ENCODE data around the gene PPFIBP2.
A peak's percentile ranks its signal among the peaks of the same experiment; 100 is the strongest.

Gene PPFIBP2

DNA sequence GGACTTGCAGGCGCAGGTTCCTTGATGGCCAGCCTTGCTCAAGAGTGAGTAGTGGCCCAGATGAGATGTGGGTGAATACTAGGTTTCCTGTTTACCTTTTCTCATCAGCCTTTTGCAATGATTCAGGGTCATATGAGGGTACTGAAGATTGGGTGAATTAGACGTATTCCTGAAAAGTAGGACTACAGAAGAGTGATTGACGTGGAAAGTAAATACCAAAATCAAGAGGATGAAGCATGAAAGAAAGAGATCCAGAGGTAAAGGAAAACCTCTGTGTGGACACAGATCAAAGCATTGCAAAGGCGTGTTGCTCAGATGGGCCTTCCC lies 99.6 kb downstream of the PPFIBP2 start:
- DNase-seq (ENCODE audit: low spot score) (no peak), ATAC-seq (ENCODE audit: low read depth) (0 out of 3 replicates have a peak, but pooled peaks have one; percentile 26)
- TF ChIP-seq, protein P1, sequence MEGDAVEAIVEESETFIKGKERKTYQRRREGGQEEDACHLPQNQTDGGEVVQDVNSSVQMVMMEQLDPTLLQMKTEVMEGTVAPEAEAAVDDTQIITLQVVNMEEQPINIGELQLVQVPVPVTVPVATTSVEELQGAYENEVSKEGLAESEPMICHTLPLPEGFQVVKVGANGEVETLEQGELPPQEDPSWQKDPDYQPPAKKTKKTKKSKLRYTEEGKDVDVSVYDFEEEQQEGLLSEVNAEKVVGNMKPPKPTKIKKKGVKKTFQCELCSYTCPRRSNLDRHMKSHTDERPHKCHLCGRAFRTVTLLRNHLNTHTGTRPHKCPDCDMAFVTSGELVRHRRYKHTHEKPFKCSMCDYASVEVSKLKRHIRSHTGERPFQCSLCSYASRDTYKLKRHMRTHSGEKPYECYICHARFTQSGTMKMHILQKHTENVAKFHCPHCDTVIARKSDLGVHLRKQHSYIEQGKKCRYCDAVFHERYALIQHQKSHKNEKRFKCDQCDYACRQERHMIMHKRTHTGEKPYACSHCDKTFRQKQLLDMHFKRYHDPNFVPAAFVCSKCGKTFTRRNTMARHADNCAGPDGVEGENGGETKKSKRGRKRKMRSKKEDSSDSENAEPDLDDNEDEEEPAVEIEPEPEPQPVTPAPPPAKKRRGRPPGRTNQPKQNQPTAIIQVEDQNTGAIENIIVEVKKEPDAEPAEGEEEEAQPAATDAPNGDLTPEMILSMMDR (IDR thresholded peaks at IDR 0.05; ENCODE audit: poor library complexity, severe bottlenecking), result no peak
- Histone ChIP-seq H3K36me3 (ENCODE audit: low read depth) (no peaks in the 10 kb centered on the region), H3K27me3 (ENCODE audit: insufficient read depth, poor library complexity, severe bottlenecking) (no peaks in the 10 kb centered on the region), H3K27ac (ENCODE audit: poor library complexity, severe bottlenecking) (no peak overlapping the region), H3K4me1 (ENCODE audit: insufficient read depth, poor library complexity, severe bottlenecking) (peaks cover 11% of the 10 kb centered on the region), H3K4me3 (ENCODE audit: severe bottlenecking) (no peak overlapping the region), H3K9me3 (ENCODE audit: severe bottlenecking) (no peaks in the 10 kb centered on the region)

GRCh38 chr11:7614656-7615055 lies 100.9 kb downstream of the PPFIBP2 start:
- Histone ChIP-seq H3K36me3 (ENCODE audit: low read depth) (no peaks in the 10 kb centered on the region), H3K4me1 (ENCODE audit: insufficient read depth, poor library complexity, severe bottlenecking) (peaks cover 11% of the 10 kb centered on the region), H3K27ac (ENCODE audit: poor library complexity, severe bottlenecking) (no peak overlapping the region), H3K9me3 (ENCODE audit: severe bottlenecking) (no peaks in the 10 kb centered on the region), H3K27me3 (ENCODE audit: insufficient read depth, poor library complexity, severe bottlenecking) (no peaks in the 10 kb centered on the region), H3K4me3 (ENCODE audit: severe bottlenecking) (no peak overlapping the region)
- DNase-seq (ENCODE audit: low spot score) (no peak), ATAC-seq (ENCODE audit: low read depth) (no peak)
- TF ChIP-seq, protein P1 (IDR thresholded peaks at IDR 0.05; ENCODE audit: poor library complexity, severe bottlenecking), result no peak

- H3K9me3 ChIP-seq (ENCODE audit: severe bottlenecking), result no peaks in the 10 kb centered on the region
- no peaks in the 10 kb centered on the region for H3K36me3 ChIP-seq (ENCODE audit: low read depth)
- no peak for DNase-seq (ENCODE audit: low spot score)
- TF ChIP-seq, protein P1 (IDR thresholded peaks at IDR 0.05; ENCODE audit: poor library complexity, severe bottlenecking), result no peak
- H3K27me3 ChIP-seq (ENCODE audit: insufficient read depth, poor library complexity, severe bottlenecking), result no peaks in the 10 kb centered on the region
- no peak overlapping the region for H3K27ac ChIP-seq (ENCODE audit: poor library complexity, severe bottlenecking)
- H3K4me3 ChIP-seq (ENCODE audit: severe bottlenecking), result no peak overlapping the region
- ATAC-seq (ENCODE audit: low read depth), result no peak
- peaks cover 9% of the 10 kb centered on the region for H3K4me1 ChIP-seq (ENCODE audit: insufficient read depth, poor library complexity, severe bottlenecking)
Measured at GRCh38 chr11:7617032-7617431, 103.2 kb downstream of the PPFIBP2 start.

DNA sequence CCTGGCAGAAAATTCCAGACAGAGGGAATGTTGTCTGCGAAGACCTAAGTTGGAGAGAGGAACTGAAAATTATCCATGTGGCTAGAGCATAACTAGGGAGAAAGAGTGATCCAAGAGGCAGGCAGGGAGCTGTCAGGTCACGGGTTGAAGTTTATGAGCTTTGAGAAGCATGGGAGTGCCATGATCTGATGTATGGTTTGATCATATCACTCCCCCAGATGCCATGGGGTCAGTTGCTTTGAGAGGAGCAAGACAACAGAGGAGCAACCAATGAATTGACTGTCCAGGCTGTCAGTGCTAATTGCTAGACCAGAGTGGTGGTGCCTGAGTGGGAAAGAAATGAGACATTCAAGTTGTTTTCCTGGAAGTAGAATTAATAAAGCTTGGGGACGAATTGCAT lies 105.5 kb downstream of the PPFIBP2 start:
- H3K4me3 ChIP-seq (ENCODE audit: severe bottlenecking), result no peak overlapping the region
- H3K9me3 ChIP-seq (ENCODE audit: severe bottlenecking), result no peaks in the 10 kb centered on the region
- no peaks in the 10 kb centered on the region for H3K36me3 ChIP-seq (ENCODE audit: low read depth)
- H3K27ac ChIP-seq (ENCODE audit: poor library complexity, severe bottlenecking), result no peak overlapping the region
- DNase-seq (ENCODE audit: low spot score), result no peak
- H3K4me1 ChIP-seq (ENCODE audit: insufficient read depth, poor library complexity, severe bottlenecking), result no peaks in the 10 kb centered on the region
- TF ChIP-seq, protein P1 (IDR thresholded peaks at IDR 0.05; ENCODE audit: poor library complexity, severe bottlenecking), result no peak
- no peaks in the 10 kb centered on the region for H3K27me3 ChIP-seq (ENCODE audit: insufficient read depth, poor library complexity, severe bottlenecking)
- ATAC-seq (ENCODE audit: low read depth), result no peak

- Histone ChIP-seq H3K36me3 (ENCODE audit: low read depth) (no peaks in the 10 kb centered on the region), H3K27me3 (ENCODE audit: insufficient read depth, poor library complexity, severe bottlenecking) (no peaks in the 10 kb centered on the region)
Measured at GRCh38 chr11:7621090-7621489, 107.3 kb downstream of the PPFIBP2 start.

More at GRCh38 chr11:7621090-7621489, 107.3 kb downstream of the PPFIBP2 start:
- no peak for DNase-seq (ENCODE audit: low spot score)
- TF ChIP-seq, protein P1 (IDR thresholded peaks at IDR 0.05; ENCODE audit: poor library complexity, severe bottlenecking), result no peak
- Histone ChIP-seq H3K9me3 (ENCODE audit: severe bottlenecking) (no peaks in the 10 kb centered on the region), H3K27ac (ENCODE audit: poor library complexity, severe bottlenecking) (no peak overlapping the region), H3K4me3 (ENCODE audit: severe bottlenecking) (no peak overlapping the region), H3K4me1 (ENCODE audit: insufficient read depth, poor library complexity, severe bottlenecking) (no peaks in the 10 kb centered on the region)
- ATAC-seq (ENCODE audit: low read depth), result no peak

Data from RWPE2 (cell line).